CD4-positive, alpha-beta T cell treated with Interleukin-2 at 100 ng/mL for 4 hours (primary cell): ENCODE results near the gene SRCIN1.

Experiments
- DNase-seq: peaks from one replicate; pipeline ENCODE4 v3.0.0-alpha.2; 2020; ENCODE audit warnings: low spot score

The SRCIN1 gene

GRCh38 chr17:38616361-38616760 is 10.6 kb upstream of the SRCIN1 start:
- no peak for DNase-seq

GRCh38 chr17:38613981-38614779 is 8.4 kb upstream of the SRCIN1 start:
- DNase-seq = no peak

GRCh38 chr17:38613525-38613980 is 7.8 kb upstream of the SRCIN1 start:
- DNase-seq = no peak

- DNase-seq = no peak
These were observed 6.2 kb upstream of the SRCIN1 start for GRCh38 chr17:38611872-38612376.

GRCh38 chr17:38611070-38611786 is 5.5 kb upstream of the SRCIN1 start:
- DNase-seq = no peak

GRCh38 chr17:38609280-38610031 is 3.7 kb upstream of the SRCIN1 start:
- DNase-seq = no peak

GRCh38 chr17:38608648-38609047 is 2.9 kb upstream of the SRCIN1 start:
- no peak for DNase-seq

- no peak for DNase-seq
These were observed 1.2 kb upstream of the SRCIN1 start for GRCh38 chr17:38606646-38607611.

- DNase-seq = no peak
These were observed 326 bp downstream of the SRCIN1 start for GRCh38 chr17:38605411-38605840.

- peak; percentile 4 for DNase-seq
These were observed 1.0 kb downstream of the SRCIN1 start for GRCh38 chr17:38604479-38605403.

- no peak for DNase-seq
These were observed 1.8 kb downstream of the SRCIN1 start for GRCh38 chr17:38603786-38604478.

GRCh38 chr17:38602956-38603785 is 2.6 kb downstream of the SRCIN1 start:
- DNase-seq = no peak

- DNase-seq = no peak
These were observed 3.3 kb downstream of the SRCIN1 start for GRCh38 chr17:38602453-38602852.

- no peak for DNase-seq
These were observed 4.0 kb downstream of the SRCIN1 start for GRCh38 chr17:38601539-38602351.

- no peak for DNase-seq
These were observed 4.8 kb downstream of the SRCIN1 start for GRCh38 chr17:38600906-38601305.

- no peak for DNase-seq
These were observed 5.3 kb downstream of the SRCIN1 start for GRCh38 chr17:38600416-38600815.

GRCh38 chr17:38599398-38599856 is 6.3 kb downstream of the SRCIN1 start:
- DNase-seq = no peak

- no peak for DNase-seq
These were observed 6.8 kb downstream of the SRCIN1 start for GRCh38 chr17:38598995-38599394.
